IPS-18c (cell line): ENCODE results near the gene PRELP.

ENCODE experiments used
- H3K4me3 ChIP-seq: 2 replicates; pipeline ENCODE4 v1.7.0; 2013; ENCODE audit warnings: low read depth, mild to moderate bottlenecking, low read length, moderate library complexity; ENCODE audit not compliant: insufficient read depth
- H3K9me3 ChIP-seq: one replicate; pipeline ENCODE4 v1.6.1; 2013; ENCODE audit warnings: mild to moderate bottlenecking, low read length, moderate library complexity; ENCODE audit not compliant: control insufficient read depth, insufficient read depth

Gene PRELP

GRCh38 chr1:203491664-203492063, 16.1 kb downstream of the PRELP start:
- Histone ChIP-seq H3K4me3 (no peak overlapping the region), H3K9me3 (no peaks in the 10 kb centered on the region)

GRCh38 chr1:203492082-203492747, 16.6 kb downstream of the PRELP start:
- no peak overlapping the region for H3K4me3 ChIP-seq
- no peaks in the 10 kb centered on the region for H3K9me3 ChIP-seq

- no peak overlapping the region for H3K4me3 ChIP-seq
- H3K9me3 ChIP-seq, result no peaks in the 10 kb centered on the region
Measured at GRCh38 chr1:203492748-203493130, 17.1 kb downstream of the PRELP start.

- no peak within 1 kb of the TSS for H3K4me3 ChIP-seq
- no peaks in the 10 kb centered on the region for H3K9me3 ChIP-seq
Measured at GRCh38 chr1:203493901-203494300, 18.3 kb downstream of the PRELP start, which contains the start of gene OPTC. OPTC (plus strand) TSS chr1:203494153; CDS start chr1:203496006, 1,853 bp downstream.

- Histone ChIP-seq H3K4me3 (no peak overlapping the region), H3K9me3 (no peaks in the 10 kb centered on the region)
Measured at GRCh38 chr1:203495845-203496244, 20.2 kb downstream of the PRELP start.

- Histone ChIP-seq H3K4me3 (no peak overlapping the region), H3K9me3 (no peaks in the 10 kb centered on the region)
Measured at GRCh38 chr1:203497269-203497777, 21.7 kb downstream of the PRELP start.

- Histone ChIP-seq H3K9me3 (no peaks in the 10 kb centered on the region), H3K4me3 (no peak overlapping the region)
Measured at GRCh38 chr1:203499643-203500278, 24.2 kb downstream of the PRELP start.

DNA sequence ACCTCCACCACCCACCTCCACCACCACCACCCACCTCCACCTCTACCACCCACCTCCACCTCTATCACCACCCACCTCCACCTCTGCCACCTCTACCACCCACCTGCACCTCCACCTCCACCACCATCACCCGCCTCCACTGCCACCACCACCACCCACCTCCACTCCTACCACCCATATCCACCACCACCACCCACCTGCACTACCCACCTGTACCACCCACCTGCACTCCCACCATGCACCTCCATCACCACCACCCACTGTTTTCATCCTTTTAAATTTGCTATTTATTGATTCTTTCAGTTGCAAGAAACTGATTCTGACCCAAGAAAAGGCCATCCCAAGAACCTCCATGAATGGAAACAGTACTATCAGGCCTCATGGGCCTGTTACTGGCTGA, 24.7 kb downstream of the PRELP start:
- H3K9me3 ChIP-seq, result no peaks in the 10 kb centered on the region
- no peak overlapping the region for H3K4me3 ChIP-seq

DNA sequence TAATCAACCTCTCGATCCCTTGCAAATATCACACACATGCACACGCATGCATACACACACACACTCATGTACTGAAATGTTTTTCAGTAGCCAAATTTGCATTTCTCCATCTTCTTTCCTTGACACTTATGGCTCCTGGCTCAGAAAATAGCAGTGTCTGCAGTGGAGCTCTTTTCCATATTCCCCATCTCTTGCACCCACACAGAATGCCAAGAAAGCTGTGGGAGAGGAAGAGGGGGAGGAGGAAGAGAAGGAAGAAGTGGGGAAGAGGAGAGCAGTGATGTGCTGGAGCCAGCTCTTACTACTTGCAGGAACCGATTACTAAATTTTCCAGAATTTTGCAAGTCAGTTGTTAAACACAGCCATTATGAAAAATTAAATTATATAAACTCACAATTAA, 28.2 kb downstream of the PRELP start:
- Histone ChIP-seq H3K4me3 (no peak overlapping the region), H3K9me3 (no peaks in the 10 kb centered on the region)

GRCh38 chr1:203504400-203505250, 29.0 kb downstream of the PRELP start:
- no peak overlapping the region for H3K4me3 ChIP-seq

GRCh38 chr1:203505526-203506204, 30.1 kb downstream of the PRELP start:
- Histone ChIP-seq H3K4me3 (no peak overlapping the region), H3K9me3 (no peaks in the 10 kb centered on the region)

More at GRCh38 chr1:203504400-203505250, 29.0 kb downstream of the PRELP start:
- no peaks in the 10 kb centered on the region for H3K9me3 ChIP-seq

DNA sequence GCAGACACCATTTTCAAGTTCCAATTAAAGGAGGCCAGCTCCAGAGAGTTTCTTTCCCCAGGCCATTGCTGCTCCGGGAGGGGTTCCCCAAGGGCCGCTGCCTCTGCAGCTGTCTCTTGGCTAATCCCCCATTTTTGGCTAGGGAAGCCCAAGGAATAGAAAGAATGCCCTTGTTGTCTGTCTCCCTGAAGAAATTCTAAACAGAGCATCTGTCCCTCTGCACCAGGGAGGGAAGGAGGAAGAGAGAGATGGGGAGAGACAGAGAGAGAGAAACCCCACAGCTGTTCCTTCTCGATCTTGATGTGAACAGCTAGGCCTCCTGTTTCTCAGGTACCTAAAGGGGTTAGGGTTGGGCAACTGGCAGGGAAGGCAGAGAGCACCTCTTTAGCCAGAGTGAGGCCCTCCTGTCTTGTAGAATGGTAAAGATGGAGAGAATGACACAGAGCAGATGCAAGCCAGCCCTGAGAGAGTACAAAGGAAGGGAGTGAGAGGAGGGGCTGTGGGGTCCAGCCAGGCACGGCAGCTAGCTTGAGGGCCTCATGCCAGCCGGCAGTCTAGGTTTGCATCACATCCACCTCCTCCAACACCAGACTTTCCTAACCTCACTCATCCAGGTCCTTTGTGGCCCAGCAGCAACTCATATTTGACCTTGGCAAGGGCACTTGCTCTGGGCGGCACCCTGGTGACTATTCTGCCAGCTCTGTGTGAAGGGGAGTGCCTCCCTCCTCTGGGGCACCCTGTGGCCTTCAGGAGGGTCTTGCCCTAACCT, 31.4 kb downstream of the PRELP start:
- H3K4me3 ChIP-seq, result no peak overlapping the region
- no peaks in the 10 kb centered on the region for H3K9me3 ChIP-seq

- Histone ChIP-seq H3K9me3 (no peaks in the 10 kb centered on the region), H3K4me3 (no peak overlapping the region)
Measured at GRCh38 chr1:203507759-203508158, 32.2 kb downstream of the PRELP start.

DNA sequence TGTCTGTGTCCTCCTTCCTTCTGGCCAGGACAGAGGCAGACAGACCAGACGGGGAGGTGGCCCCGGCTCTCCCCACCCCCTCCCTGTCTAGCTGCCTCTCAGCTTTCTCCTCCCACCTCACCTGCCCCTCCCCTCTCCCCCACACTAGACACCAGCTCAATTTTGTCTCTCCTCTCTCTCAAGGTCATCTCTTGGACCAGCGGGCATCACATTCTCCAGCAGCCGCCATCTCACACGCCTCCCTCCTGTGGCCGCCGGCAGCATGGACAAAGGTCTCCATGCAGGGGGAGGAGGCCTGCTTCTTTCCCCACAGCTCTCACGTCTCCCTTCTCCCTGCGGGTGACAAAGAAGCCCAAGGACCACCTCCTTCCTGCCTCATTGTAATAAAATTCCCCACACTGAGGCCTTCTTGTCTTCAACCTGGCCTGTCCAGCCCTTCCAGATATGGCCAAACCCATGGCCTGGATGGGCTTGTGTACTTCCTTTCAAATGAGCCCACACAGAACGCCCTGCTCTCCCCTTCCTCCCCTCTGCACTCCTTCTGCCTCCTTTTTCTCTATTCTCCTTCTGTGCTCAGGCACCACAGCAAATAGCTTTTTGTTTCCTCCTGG, 33.0 kb downstream of the PRELP start:
- Histone ChIP-seq H3K4me3 (no peak overlapping the region), H3K9me3 (no peaks in the 10 kb centered on the region)

DNA sequence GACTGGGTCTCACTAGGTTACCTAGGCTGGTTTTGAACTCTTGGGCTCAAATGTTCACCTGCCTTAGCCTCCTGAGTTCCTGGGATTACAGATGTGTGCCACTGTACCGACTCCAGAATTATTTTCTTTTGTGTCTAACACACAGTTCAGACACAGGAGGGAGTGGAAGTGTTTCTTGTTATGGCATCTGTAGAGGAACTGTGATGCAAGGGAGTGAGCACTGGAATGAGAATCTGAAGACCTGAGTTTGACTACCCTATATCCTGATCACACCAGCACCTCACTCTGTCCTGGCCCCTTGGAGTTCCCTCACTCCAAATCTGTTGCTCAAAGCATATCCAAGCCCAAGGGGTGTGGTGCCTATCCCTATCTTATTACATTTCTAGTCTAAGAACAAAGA, 33.5 kb downstream of the PRELP start:
- H3K9me3 ChIP-seq, result no peaks in the 10 kb centered on the region
- H3K4me3 ChIP-seq, result no peak overlapping the region

DNA sequence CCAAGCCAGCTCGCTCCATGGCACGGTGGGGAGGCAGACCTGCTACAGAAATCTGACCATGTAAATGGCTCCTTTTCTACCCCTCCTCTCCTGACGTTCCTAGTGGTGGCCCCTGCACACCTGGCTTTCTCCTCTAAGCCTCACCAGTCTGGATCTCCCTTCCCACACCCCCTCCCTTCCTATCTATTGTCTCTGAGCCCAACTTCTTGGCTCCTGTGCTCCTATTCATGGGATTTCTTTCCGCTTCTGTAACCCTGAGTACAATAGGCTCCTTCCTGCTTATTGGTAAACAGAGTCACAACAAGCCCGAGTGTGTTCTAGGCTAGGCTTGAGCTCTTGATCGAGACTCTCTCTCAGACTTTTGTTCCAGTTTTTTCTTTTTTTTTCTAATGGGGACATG, 35.9 kb downstream of the PRELP start:
- H3K9me3 ChIP-seq, result no peaks in the 10 kb centered on the region
- no peak overlapping the region for H3K4me3 ChIP-seq
